Nephron progenitor cell (in vitro differentiated cells): ENCODE data around the gene CCR9.

Experiments used
- DNase-seq: peaks from one replicate; pipeline ENCODE4 v3.0.0; 2021
- H3K27ac Mint-ChIP-seq: 2 replicates; pipeline ENCODE4 v1.8.0; 2021; ENCODE audit warnings: mild to moderate bottlenecking, moderate library complexity, mixed read lengths
- H3K27me3 Mint-ChIP-seq: 2 replicates; pipeline ENCODE4 v1.8.0; 2021; ENCODE audit warnings: mild to moderate bottlenecking, low read depth, mixed read lengths; ENCODE audit not compliant: poor library complexity
- H3K36me3 Mint-ChIP-seq: 2 replicates; pipeline ENCODE4 v1.8.0; 2021; ENCODE audit warnings: low read depth, mixed read lengths
- H3K4me1 Mint-ChIP-seq: 2 replicates; pipeline ENCODE4 v1.8.0; 2021; ENCODE audit warnings: mixed read lengths
- H3K4me3 Mint-ChIP-seq: 2 replicates; pipeline ENCODE4 v1.8.0; 2021; ENCODE audit warnings: mild to moderate bottlenecking, moderate library complexity, mixed read lengths
- H3K9me3 Mint-ChIP-seq: 2 replicates; pipeline ENCODE4 v1.8.0; 2021; ENCODE audit warnings: mild to moderate bottlenecking, moderate library complexity, mixed read lengths
- TF ChIP-seq, protein P1 (sequence below): fragments of 200-600 bp; sonication (generic); IDR thresholded peaks from 2 replicates; pipeline ENCODE4 v1.5.0; 2021; ENCODE audit warnings: antibody characterized with exemption

CCR9 gene

GRCh38 chr3:45947361-45947760 is 61.0 kb downstream of the CCR9 start:
- Mint-ChIP-seq H3K9me3 (no peaks in the 10 kb centered on the region), H3K4me3 (no peak overlapping the region), H3K4me1 (no peaks in the 10 kb centered on the region), H3K27ac (no peak overlapping the region), H3K36me3 (peaks cover 41% of the 10 kb centered on the region), H3K27me3 (peaks cover 3% of the 10 kb centered on the region)
- no peak for DNase-seq
- TF ChIP-seq, protein P1, sequence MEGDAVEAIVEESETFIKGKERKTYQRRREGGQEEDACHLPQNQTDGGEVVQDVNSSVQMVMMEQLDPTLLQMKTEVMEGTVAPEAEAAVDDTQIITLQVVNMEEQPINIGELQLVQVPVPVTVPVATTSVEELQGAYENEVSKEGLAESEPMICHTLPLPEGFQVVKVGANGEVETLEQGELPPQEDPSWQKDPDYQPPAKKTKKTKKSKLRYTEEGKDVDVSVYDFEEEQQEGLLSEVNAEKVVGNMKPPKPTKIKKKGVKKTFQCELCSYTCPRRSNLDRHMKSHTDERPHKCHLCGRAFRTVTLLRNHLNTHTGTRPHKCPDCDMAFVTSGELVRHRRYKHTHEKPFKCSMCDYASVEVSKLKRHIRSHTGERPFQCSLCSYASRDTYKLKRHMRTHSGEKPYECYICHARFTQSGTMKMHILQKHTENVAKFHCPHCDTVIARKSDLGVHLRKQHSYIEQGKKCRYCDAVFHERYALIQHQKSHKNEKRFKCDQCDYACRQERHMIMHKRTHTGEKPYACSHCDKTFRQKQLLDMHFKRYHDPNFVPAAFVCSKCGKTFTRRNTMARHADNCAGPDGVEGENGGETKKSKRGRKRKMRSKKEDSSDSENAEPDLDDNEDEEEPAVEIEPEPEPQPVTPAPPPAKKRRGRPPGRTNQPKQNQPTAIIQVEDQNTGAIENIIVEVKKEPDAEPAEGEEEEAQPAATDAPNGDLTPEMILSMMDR: no peak

DNA sequence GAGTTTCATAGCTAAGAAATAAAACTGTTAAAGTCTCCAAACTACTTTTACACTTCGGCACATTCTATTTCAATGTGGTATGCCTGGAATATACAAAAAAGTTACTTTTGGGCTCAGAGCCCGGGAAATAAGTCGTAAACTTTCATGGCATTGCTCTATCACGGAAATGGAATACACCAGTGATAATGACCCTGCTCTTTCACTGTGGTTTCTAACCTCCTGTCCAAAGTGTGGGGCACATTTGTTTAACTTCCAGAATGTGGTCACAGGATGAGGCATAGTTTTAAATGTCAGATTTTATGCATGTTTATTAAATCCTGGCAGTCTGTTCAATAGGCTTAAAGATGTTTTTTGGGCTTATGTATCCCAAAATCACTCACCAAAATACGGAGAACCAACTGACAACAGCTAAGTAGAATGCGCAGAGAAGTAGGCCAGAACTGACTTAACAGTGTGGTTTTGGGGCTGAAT is 62.0 kb downstream of the CCR9 start:
- Mint-ChIP-seq H3K36me3 (peaks cover 51% of the 10 kb centered on the region), H3K27ac (no peak overlapping the region), H3K9me3 (no peaks in the 10 kb centered on the region), H3K27me3 (peaks cover 3% of the 10 kb centered on the region), H3K4me3 (no peak overlapping the region), H3K4me1 (no peaks in the 10 kb centered on the region)
- no peak for DNase-seq
- TF ChIP-seq, protein P1: no peak

DNA sequence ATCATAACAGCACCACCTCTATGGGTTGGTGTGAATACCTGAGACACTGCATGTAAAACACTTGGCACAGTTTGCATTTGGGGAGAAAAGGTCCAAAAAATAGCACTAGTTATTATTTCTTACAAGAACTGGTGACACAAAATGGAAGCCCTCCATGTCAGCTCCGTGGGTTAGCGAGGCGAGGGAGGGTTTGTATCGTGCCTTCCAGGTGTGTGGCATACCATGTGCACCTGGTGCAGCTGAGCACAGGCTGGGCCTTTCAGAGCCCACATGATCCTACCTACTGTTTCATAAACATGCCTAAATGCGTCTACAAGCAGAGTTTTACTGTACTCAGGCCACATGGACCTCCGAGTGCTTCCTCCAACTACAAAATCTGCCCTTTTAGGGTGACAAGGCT is 62.5 kb downstream of the CCR9 start:
- Mint-ChIP-seq H3K27ac (no peak overlapping the region), H3K27me3 (peaks cover 3% of the 10 kb centered on the region), H3K36me3 (peaks cover 56% of the 10 kb centered on the region), H3K4me1 (no peaks in the 10 kb centered on the region), H3K4me3 (no peak overlapping the region), H3K9me3 (no peaks in the 10 kb centered on the region)
- DNase-seq: no peak
- TF ChIP-seq, protein P1: no peak

DNA sequence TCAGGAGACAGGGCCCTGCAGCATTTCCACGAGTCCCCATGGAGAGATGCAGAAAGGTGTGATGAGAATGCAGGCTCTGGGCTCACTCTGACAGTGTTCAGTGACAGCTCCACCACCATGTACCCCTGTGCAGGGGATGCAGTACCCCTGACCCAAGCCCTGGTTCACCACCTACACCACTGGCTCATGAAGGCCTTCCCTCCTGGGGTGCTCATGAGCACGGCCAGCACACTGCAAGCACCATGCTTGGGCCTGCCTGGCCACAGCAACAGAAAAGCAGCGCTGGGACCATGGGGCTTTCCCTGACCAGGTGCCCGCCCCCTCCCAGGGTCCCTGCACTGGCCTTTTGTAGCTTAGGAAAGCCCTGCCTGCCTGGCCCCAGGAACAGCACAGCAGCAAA is 63.1 kb downstream of the CCR9 start:
- no peak overlapping the region for H3K27ac Mint-ChIP-seq
- no peak overlapping the region for H3K4me3 Mint-ChIP-seq
- TF ChIP-seq, protein P1: no peak
- peaks cover 3% of the 10 kb centered on the region for H3K27me3 Mint-ChIP-seq
- H3K36me3 Mint-ChIP-seq: peaks cover 62% of the 10 kb centered on the region
- no peaks in the 10 kb centered on the region for H3K9me3 Mint-ChIP-seq
- DNase-seq: no peak
- no peaks in the 10 kb centered on the region for H3K4me1 Mint-ChIP-seq

GRCh38 chr3:45950131-45950530 is 63.8 kb downstream of the CCR9 start:
- H3K27me3 Mint-ChIP-seq: peaks cover 3% of the 10 kb centered on the region
- no peak overlapping the region for H3K4me3 Mint-ChIP-seq
- no peaks in the 10 kb centered on the region for H3K9me3 Mint-ChIP-seq
- no peak overlapping the region for H3K27ac Mint-ChIP-seq
- DNase-seq: no peak
- H3K4me1 Mint-ChIP-seq: no peaks in the 10 kb centered on the region
- peaks cover 67% of the 10 kb centered on the region for H3K36me3 Mint-ChIP-seq
- TF ChIP-seq, protein P1: no peak
